CD4-positive, alpha-beta T cell treated with Interferon gamma for 1 hour (primary cell): ENCODE results near the gene DPP6.

ENCODE experiments used
- DNase-seq: peaks from one replicate; pipeline ENCODE4 v3.0.0-alpha.2; 2020

Gene DPP6

GRCh38 chr7:154905146-154905545 lies 852.9 kb downstream of the DPP6 start:
- no peak for DNase-seq

GRCh38 chr7:154905615-154906014 lies 853.4 kb downstream of the DPP6 start:
- DNase-seq, result no peak

DNA sequence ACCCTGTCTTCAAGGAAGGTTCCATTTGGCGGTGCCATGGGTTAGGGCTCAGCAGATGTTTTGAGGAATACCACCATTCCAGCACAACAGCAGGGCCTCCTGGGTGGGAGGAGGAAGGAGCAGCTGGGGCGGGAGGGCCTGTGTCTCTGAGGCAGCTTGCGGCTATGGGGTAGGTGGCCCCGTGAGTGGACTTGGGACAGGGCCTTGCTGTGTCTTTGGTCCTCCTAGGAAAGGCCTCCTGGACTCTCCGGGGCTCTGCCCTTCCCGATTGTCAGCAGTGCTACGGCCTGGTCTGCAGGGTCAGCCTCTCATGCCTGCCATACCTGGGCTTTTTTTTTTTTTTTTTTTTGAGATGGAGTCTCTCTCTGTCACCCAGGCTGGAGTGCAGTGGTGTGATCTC lies 854.0 kb downstream of the DPP6 start:
- DNase-seq, result no peak

DNA sequence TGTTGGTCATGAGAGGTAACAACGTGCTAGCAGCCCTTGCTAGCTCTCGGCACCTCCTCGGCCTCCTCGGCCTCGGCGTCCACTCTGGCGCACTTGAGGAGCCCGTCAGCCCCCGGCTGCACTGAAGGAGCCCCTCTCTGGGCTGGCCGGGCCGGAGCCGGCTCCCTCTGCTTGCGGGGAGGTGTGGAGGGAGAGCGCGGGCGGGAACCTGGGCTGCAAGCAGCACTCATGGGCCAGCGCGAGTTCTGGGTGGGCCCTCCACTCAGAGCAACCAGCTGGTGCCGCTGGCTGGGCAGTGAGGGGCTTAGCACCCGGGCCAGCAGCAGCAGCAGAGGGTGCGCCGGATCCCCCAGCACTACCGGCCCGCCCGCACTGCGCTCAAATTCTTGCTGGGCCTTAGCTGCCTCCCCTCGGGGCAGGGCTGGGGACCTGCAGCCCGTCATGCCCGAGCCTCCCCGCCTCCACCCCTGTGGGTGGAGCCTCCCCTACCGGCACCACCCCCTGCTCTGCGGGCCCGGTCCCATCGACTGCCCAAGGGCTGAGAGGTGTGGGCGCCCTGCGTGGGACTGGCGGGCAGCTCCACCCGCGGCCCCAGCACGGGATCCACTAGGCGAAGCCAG lies 854.6 kb downstream of the DPP6 start:
- DNase-seq, result no peak

DNA sequence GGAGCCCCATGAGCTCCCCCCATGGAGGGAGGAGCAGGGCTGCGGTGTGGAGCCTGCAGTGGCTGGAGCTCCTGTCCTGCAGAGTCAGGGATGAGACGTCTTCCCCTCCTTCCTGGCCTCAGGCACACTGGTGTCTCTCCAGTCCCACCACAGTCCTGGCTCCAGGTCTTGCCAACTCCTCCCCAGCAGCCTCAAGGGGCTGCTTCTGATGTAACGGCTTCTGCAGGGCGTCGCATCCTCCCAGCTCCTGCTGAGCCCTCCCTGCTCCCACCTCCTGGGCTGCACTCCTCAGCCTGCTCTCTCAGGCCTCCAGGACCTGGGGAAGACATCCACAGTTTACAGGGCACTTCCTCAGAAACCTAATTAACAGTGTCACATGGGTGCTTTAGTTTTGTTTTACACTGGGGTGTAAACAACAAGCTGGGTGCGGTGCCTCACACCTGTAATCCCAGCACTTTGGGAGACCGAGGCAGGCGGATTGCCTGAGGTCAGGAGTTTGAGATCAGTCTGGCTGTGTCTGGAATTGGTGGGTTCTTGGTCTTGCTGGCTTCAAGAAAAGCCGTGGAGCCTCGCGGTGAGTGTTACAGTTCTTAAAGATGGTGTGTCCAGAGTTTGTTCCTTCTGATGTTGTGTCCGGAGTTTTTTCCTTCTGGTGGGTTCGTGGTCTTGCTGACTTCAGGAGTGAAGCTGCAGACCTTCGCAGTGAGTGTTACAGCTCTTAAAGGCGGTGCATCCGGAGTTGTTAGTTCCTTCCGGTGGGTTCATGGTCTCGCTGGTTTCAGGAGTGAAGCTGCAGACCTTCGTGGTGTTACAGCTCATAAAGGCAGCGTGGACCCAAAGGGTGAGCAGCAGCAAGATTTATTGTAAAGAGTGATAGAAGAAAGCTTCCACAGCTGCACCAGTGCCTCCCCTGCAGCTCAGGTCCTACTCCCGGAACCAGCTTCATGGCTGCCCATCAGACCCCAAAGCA lies 855.7 kb downstream of the DPP6 start:
- no peak for DNase-seq

GRCh38 chr7:154909241-154910105 lies 857.3 kb downstream of the DPP6 start:
- DNase-seq, result no peak

GRCh38 chr7:154910125-154910524 lies 857.9 kb downstream of the DPP6 start:
- DNase-seq, result no peak

GRCh38 chr7:154910977-154911376 lies 858.8 kb downstream of the DPP6 start:
- DNase-seq, result no peak

GRCh38 chr7:154911411-154911810 lies 859.2 kb downstream of the DPP6 start:
- no peak for DNase-seq

- DNase-seq, result no peak
These were observed 859.8 kb downstream of the DPP6 start for GRCh38 chr7:154911862-154912455.

- no peak for DNase-seq
These were observed 860.9 kb downstream of the DPP6 start for GRCh38 chr7:154912871-154913637.

- DNase-seq, result peak; percentile 81
These were observed 861.6 kb downstream of the DPP6 start for GRCh38 chr7:154913638-154914307.

GRCh38 chr7:154914308-154914995 lies 862.3 kb downstream of the DPP6 start:
- DNase-seq, result no peak

DNA sequence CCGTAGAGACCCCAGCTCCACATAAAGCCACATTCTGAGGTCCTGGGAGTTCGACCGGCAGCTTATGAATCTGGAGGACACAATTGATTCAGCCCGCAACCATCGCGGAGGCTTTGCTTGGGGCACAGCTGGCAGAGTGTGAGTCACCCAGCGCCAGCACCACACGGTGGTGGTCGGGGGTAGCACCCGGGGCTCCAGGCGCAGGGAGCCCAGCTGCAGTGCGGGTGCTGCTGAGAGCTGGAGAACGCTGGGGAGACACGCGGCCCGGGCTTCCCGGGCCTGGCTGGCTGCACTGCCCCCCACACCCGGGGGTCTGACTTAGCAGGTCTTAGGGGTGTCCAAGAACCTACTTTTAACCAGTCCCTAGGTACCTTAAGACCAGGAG lies 862.8 kb downstream of the DPP6 start:
- no peak for DNase-seq

GRCh38 chr7:154915600-154915999 lies 863.4 kb downstream of the DPP6 start:
- DNase-seq, result no peak

DNA sequence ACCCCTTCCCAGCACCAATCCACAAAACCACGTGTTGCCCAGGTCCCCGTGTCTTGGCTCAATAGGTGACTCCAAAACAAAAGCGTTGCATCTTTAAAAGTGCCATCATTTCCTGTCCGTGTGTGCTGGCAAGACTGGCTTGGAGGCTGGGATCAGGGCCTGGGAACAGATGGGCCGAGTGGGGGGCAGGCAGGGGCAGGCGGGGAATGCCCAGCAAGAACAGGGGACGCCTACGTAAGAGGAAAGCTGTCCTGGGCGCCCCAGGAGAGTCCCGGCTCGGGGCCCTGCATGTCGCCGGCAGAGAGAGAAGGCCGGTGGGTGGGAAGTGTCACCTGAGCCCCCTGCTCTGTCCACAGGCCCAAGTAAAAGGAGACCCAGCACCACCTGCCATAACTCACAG lies 864.2 kb downstream of the DPP6 start:
- no peak for DNase-seq

GRCh38 chr7:154916856-154917807 lies 864.9 kb downstream of the DPP6 start:
- no peak for DNase-seq

DNA sequence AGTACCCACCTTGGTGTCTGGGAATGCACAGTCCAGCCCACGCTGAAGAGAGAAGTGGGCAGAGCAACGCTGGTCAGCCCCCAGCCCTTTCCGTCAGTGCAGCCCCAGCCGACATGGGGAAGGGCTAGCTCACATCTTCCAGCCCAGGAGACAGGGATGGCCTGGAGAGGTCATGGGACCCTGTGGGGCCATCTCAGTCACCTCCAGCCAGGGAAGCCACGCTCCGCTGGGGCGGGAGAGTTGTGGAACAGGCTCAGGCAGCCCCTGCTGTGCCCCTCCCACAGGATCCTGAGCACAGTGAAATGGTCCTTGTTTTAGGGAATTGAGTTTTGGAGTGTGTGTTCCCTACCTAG lies 865.6 kb downstream of the DPP6 start:
- no peak for DNase-seq

- no peak for DNase-seq
These were observed 866.1 kb downstream of the DPP6 start for GRCh38 chr7:154918266-154918665.

DNA sequence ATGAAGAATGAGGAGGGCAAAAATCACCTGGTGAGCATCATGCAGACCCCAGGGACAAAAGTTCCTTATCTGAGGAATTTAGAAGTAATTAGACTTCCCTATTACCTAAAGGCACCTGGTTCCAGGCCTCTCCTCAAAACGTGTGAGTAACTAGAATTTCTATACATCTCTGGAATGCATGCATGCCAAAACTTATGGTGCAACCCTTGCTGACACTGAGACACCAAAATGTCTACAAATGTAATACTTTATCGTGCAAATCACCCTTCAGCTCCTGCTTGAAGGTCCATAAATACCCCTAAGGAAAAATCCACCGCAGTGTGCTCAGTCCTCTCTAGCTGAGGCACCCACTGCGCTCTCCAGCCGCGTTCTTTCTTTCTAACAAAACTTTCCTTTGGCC lies 866.5 kb downstream of the DPP6 start:
- DNase-seq, result no peak
